Measurements from ENCODE around the gene IFITM2. TPM values are rescaled to one million over a fixed set of nuclear protein-coding genes. Genes with fewer than 3 reads are reported as not detected.
"Not testable (repeated sequence)": the region's sequence is repeated elsewhere in the genome, so short reads cannot be mapped to it uniquely, and the experiment has no call there.

IFITM2 gene
- 100 to 1,000 TPM in 3 of 4 donors, 10 to 100 TPM in 1; 89.3 to 183 (median 126) TPM for total RNA-seq

DNA sequence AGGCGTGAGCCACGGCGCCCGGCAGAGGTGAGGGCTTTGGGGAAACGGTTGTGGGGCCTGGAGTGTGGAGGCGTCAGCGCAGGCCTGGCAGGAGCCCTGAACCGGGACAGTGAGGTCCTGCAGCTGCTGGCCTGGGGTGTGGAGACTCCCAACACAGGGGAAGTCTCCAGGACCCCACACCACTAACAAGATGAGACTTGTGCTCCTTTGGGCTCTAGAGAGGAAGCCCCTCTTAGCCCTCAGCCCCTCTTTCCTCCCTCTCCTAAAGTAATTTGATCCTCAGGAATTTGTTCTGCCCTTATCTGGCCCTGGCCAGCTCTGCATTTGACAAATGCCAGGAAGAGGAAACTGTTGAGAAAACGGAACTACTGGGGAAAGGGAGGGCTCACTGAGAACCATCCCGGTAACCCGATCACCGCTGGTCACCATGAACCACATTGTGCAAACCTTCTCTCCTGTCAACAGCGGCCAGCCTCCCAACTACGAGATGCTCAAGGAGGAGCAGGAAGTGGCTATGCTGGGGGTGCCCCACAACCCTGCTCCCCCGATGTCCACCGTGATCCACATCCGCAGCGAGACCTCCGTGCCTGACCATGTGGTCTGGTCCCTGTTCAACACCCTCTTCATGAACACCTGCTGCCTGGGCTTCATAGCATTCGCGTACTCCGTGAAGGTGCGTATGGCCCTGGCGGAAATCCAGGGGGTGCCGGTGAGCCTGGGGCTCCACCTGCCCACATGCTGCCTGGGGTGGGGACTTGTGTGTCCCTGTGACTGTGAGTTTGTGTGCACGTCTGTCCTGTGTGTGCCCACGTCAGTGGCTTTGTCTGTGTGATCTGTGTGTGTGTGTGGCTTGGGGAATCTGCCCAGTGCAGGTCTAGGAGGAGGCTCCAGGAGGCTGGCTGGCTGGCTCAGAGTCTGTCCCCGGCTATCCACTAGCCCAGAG is at the start of gene IFITM2:
IFITM2 (plus strand) TSS at position 51 of the 943 bp plus-strand sequence; CDS start at position 428, 377 bp downstream.
- WGBS, 2 donors (ENCODE audit: low coverage in 1 of 2) = 39% methylated on average over 4 of the region's 28 CpGs; no CpG with 5 or more reads in 1 of the 2 donors
- H3K27me3 ChIP-seq, H3K36me3 ChIP-seq, H3K9me3 ChIP-seq: not testable (repeated sequence)
- TF ChIP-seq POLR2AphosphoS5 (IDR thresholded peaks at IDR 0.05) (peak; percentile 90), POLR2A (IDR thresholded peaks at IDR 0.05) (peak; percentile 36 to 63)
- Histone ChIP-seq H3K4me1 (peaks cover 0 to 66% (median 20%) of the 10 kb centered on the region in 3 donors), H3K4me3 (peak within 1 kb of the TSS; percentile 16 to 58), H3K27ac (peak within 1 kb of the TSS; percentile 6 to 94 (median 84))
- peak; percentile 79 for ATAC-seq

DNA sequence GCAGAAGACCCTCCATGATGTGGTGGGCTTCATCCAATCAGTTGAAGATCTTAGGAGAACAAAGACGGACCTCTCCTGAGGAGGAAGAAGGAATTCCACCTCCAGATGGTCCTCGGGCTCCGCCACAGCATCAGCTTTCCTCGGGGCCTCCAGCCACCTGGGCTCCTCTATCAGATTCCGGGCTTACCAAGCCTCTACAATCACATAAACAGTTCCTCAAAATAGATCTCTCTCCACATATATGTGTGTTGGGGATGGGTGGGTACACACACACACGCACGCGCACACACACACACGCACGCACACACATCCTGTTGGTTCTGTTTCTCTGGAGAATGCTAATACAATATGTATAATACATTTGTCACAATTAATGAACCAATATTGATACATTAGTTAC is 48.2 kb upstream of the IFITM2 start:
- Histone ChIP-seq H3K9me3 (peaks cover 0 to 8% (median 0%) of the 10 kb centered on the region in 3 donors), H3K4me1 (no peaks in the 10 kb centered on the region), H3K4me3 (no peak overlapping the region), H3K27me3 (peaks cover 15% of the 10 kb centered on the region), H3K36me3 (no peaks in the 10 kb centered on the region), H3K27ac (no peak overlapping the region)
- ATAC-seq = no peak
- 76 to 80% methylated on average over 7 to 9 of the region's 10 CpGs for whole genome bisulfite sequencing, 2 donors (ENCODE audit: low coverage in 1 of 2)
- TF ChIP-seq POLR2A (IDR thresholded peaks at IDR 0.05) (no peak), POLR2AphosphoS5 (IDR thresholded peaks at IDR 0.05) (no peak), EP300 (IDR thresholded peaks at IDR 0.05) (no peak)
- TF ChIP-seq, protein P1, sequence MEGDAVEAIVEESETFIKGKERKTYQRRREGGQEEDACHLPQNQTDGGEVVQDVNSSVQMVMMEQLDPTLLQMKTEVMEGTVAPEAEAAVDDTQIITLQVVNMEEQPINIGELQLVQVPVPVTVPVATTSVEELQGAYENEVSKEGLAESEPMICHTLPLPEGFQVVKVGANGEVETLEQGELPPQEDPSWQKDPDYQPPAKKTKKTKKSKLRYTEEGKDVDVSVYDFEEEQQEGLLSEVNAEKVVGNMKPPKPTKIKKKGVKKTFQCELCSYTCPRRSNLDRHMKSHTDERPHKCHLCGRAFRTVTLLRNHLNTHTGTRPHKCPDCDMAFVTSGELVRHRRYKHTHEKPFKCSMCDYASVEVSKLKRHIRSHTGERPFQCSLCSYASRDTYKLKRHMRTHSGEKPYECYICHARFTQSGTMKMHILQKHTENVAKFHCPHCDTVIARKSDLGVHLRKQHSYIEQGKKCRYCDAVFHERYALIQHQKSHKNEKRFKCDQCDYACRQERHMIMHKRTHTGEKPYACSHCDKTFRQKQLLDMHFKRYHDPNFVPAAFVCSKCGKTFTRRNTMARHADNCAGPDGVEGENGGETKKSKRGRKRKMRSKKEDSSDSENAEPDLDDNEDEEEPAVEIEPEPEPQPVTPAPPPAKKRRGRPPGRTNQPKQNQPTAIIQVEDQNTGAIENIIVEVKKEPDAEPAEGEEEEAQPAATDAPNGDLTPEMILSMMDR (IDR thresholded peaks at IDR 0.05) = no peak

DNA sequence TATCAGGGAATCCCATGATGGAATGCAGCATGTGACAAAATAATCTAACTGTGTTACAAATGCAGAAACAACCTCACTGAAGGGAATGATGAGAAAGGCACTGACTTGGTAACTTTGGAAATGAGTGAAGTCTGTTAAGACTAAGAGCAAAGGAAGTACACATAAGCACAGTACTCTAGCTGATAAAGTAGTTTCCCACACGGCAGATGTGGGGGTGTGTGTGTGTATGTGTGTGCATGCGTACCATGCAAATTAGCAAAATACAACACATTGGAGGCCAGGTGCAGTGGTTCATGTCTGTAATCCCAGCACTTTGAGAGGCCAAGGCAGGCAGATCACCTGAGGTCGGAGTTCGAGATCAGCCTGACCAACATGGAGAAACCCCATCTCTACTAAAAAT is 46.0 kb upstream of the IFITM2 start:
- Histone ChIP-seq H3K27ac (no peak overlapping the region), H3K4me3 (no peak overlapping the region), H3K27me3 (peaks cover 15% of the 10 kb centered on the region), H3K9me3 (peaks cover 0 to 8% (median 0%) of the 10 kb centered on the region in 3 donors), H3K36me3 (no peaks in the 10 kb centered on the region), H3K4me1 (no peaks in the 10 kb centered on the region)
- ATAC-seq = no peak
- WGBS, 2 donors (ENCODE audit: low coverage in 1 of 2) = 73 to 96% methylated on average over 2 to 4 of the region's 4 CpGs
- TF ChIP-seq POLR2A (IDR thresholded peaks at IDR 0.05) (no peak), EP300 (IDR thresholded peaks at IDR 0.05) (no peak), POLR2AphosphoS5 (IDR thresholded peaks at IDR 0.05) (no peak)
- TF ChIP-seq, protein P1 (IDR thresholded peaks at IDR 0.05) = no peak

DNA sequence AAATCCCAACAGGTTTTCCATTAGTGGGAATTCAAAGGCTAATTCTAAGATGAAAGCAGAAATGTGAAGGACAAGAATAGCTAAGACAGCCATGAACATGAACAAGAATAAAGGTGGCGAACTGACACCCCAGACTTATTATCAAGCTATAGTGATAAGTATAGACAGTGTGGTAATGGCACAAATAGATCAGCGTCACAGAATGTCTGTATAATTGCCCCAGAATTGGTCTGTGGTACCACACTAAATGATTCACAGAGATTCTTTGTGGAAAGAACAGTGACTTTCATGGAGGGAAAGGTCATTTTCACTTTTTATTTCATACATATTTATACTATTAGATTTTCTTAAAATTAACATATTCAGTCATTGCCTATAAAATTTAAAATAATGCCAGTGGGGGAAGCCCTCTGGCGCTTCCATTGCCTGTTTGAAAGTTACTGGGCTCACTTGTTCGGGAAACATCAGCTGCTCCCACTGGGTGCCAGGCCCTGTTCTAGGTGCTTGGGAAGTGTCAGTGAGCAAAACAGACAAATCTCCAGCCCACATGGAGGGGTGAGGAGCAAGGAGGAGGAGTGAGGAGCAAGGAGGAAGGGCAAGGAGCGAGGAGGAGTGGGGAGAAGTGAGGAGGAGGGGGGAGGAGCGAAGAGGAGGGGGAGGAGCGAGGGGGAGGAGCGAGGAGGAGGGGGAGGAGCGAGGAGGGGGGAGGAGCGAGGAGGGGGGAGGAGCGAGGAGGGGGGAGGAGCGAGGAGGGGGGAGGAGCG is 40.8 kb upstream of the IFITM2 start:
- H3K36me3 ChIP-seq = no peaks in the 10 kb centered on the region
- no peak overlapping the region for H3K27ac ChIP-seq
- ATAC-seq = no peak
- peaks cover 32% of the 10 kb centered on the region for H3K27me3 ChIP-seq
- H3K4me1 ChIP-seq = peaks cover 0 to 9% (median 0%) of the 10 kb centered on the region in 3 donors
- no peak overlapping the region for H3K4me3 ChIP-seq
- no peak for TF ChIP-seq POLR2AphosphoS5 (IDR thresholded peaks at IDR 0.05)
- TF ChIP-seq, protein P1 (IDR thresholded peaks at IDR 0.05) = no peak
- no peak for TF ChIP-seq EP300 (IDR thresholded peaks at IDR 0.05)
- no peak for TF ChIP-seq POLR2A (IDR thresholded peaks at IDR 0.05)
- 91 to 95% methylated on average over 4 of the region's 13 CpGs for WGBS, 2 donors (ENCODE audit: low coverage in 1 of 2)
- H3K9me3 ChIP-seq = no peaks in the 10 kb centered on the region

DNA sequence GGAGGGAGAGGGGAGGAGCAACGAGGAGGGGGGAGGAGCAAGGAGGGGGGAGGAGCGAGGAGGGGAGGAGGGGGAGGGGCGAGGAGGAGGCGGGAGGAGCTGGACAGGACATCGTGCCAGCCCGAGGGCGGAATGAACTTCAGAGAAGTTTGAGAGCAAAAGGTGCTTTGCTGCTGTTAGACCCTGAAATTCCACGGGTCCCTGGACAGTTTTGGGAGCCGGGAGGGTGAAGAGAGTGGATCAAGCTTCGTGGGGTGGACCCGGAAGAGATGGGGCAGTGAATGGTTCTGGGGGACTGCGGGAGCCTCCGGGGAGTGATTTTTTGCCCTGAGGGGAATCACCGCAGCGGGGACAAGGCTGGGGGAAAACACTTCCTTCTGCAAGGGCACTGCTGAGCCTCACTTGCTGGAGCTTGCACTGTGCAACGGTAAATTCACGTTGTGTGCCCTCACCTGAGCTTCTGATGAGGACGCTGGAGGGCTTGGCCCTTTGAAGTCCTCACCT is 40.1 kb upstream of the IFITM2 start:
- peaks cover 36% of the 10 kb centered on the region for H3K27me3 ChIP-seq
- 67 to 70% methylated on average over 2 to 8 of the region's 18 CpGs for WGBS, 2 donors (ENCODE audit: low coverage in 1 of 2)
- H3K4me3 ChIP-seq = peak overlapping the region in 1 of 2 donors; percentile 41
- H3K4me1 ChIP-seq = peaks cover 0 to 9% (median 0%) of the 10 kb centered on the region in 3 donors
- H3K27ac ChIP-seq = peak overlapping the region in 3 of 4 donors; percentile 58 to 72 (median 64)
- H3K9me3 ChIP-seq = no peaks in the 10 kb centered on the region
- no peaks in the 10 kb centered on the region for H3K36me3 ChIP-seq
- ATAC-seq = peak; percentile 31
- TF ChIP-seq, protein P1 (IDR thresholded peaks at IDR 0.05) = no peak
- TF ChIP-seq POLR2A (IDR thresholded peaks at IDR 0.05) (peak in 1 of 2 donors; percentile 39), EP300 (IDR thresholded peaks at IDR 0.05) (no peak), POLR2AphosphoS5 (IDR thresholded peaks at IDR 0.05) (no peak)

DNA sequence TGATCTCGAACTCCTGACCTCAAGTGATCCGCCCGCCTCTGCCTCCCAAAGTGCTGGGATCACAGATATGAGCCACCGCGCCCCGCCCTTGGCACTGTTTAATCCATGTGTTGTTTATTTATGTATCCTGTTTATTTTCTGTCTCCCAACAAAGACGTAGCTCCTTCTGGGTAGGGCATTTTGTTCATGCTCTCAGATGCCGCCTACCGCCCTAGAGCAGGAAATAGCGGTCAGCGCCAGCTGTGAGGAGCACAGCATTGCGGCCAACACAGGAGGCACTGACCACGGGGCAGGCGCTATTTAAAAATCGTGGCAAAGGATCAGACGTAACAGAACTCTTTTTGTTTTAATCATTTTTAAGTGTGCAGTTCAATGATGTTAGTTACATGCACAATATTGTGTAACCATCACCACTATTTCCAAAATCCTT is 38.9 kb upstream of the IFITM2 start:
- peak; percentile 81 for ATAC-seq
- not testable (repeated sequence) for H3K36me3 ChIP-seq, H3K4me1 ChIP-seq, H3K9me3 ChIP-seq
- 36 to 49% methylated on average over 15 of the region's 16 CpGs for WGBS, 2 donors (ENCODE audit: low coverage in 1 of 2)
- Histone ChIP-seq H3K27ac (peak overlapping the region; percentile 8 to 72 (median 61)), H3K4me3 (peak overlapping the region in 1 of 2 donors; percentile 41), H3K27me3 (peaks cover 42% of the 10 kb centered on the region)

Data from gastroesophageal sphincter (tissue), 4 donors.